Activated CD8-positive, alpha-beta T cell treated with anti-CD3 and anti-CD28 coated beads for 36 hours (primary cell): Measurements from ENCODE around the gene EIF2S1. TPM values are rescaled to one million over a fixed set of nuclear protein-coding genes. Genes with fewer than 3 reads are reported as not detected.

Source experiments
- ATAC-seq: fragments of 200-7000 bp; cut with Tn5 transposase; one replicate; pipeline ENCODE4 v1.10.0; 2021; ENCODE audit warnings: mild to moderate bottlenecking, moderate library complexity
- CTCF ChIA-PET: fragments of 350-600 bp; sonication (Branson Sonifier 250); formaldehyde crosslinking; loops from one replicate; lab custom pipeline; 2021; ENCODE audit warnings: antibody characterized with exemption; lab: Charles Lee
- POLR2A ChIA-PET: fragments of 350-600 bp; sonication (Branson Sonifier 250); formaldehyde crosslinking; loops from one replicate; lab custom pipeline; 2021; ENCODE audit warnings: antibody characterized with exemption; lab: Charles Lee
- DNase-seq: peaks from one replicate; pipeline ENCODE4 v3.0.0-alpha.2; 2020
- H3K27ac Mint-ChIP-seq: one replicate; pipeline ENCODE4 v1.8.0; 2021; ENCODE audit warnings: mild to moderate bottlenecking, mixed read lengths
- H3K27me3 Mint-ChIP-seq: one replicate; pipeline ENCODE4 v1.8.0; 2021; ENCODE audit warnings: mixed read lengths
- H3K36me3 Mint-ChIP-seq: one replicate; pipeline ENCODE4 v1.8.0; 2021; ENCODE audit warnings: low read depth, mixed read lengths
- H3K4me1 Mint-ChIP-seq: one replicate; pipeline ENCODE4 v1.8.0; 2021; ENCODE audit warnings: low read depth, mixed read lengths
- H3K4me3 Mint-ChIP-seq: one replicate; pipeline ENCODE4 v1.8.0; 2021; ENCODE audit warnings: mild to moderate bottlenecking, moderate library complexity, mixed read lengths
- H3K9me3 Mint-ChIP-seq: one replicate; pipeline ENCODE4 v1.8.0; 2021; ENCODE audit warnings: mixed read lengths
- CTCF ChIP-seq: fragments of 200-600 bp; IDR thresholded peaks from one replicate; pipeline ENCODE4 v1.8.0; 2022; ENCODE audit warnings: antibody characterized with exemption, mild to moderate bottlenecking
- intact Hi-C: fragments of 100-400 bp; cut with micrococcal nuclease; formaldehyde crosslinking; loops from one replicate; pipeline ENCODE4 v1.10.0; 2022
- total RNA-seq, 2 experiments: library from RNA; stranded (reverse); gene quantifications; one replicate each; pipeline ENCODE4 v1.2.3, GENCODE V29; 2021

The EIF2S1 gene
- total RNA-seq, 2 experiments from 2014 or later, result 210 to 219 TPM

- CTCF ChIA-PET, result interaction anchor here (2.0 kb wide), 1 partner anchor 12 kb away, joined by 5 read pairs; the partner anchor contains the start of genes ATP6V1D and EIF2S1
- Mint-ChIP-seq H3K4me3 (no peak overlapping the region), H3K27ac (peak overlapping the region; percentile 42)
Measured at GRCh38 chr14:67371247-67372148, 11.4 kb downstream of the EIF2S1 start.

GRCh38 chr14:67372833-67373232, 12.7 kb downstream of the EIF2S1 start:
- TF ChIP-seq CTCF, result no peak
- intact Hi-C loops, result no loop called here
- H3K4me1 Mint-ChIP-seq, result peaks cover 47% of the 10 kb centered on the region
- H3K4me3 Mint-ChIP-seq, result no peak overlapping the region
- ATAC-seq (no peak), DNase-seq (no peak)
- no peaks in the 10 kb centered on the region for H3K27me3 Mint-ChIP-seq
- peak overlapping the region; percentile 30 for H3K27ac Mint-ChIP-seq
- H3K9me3 Mint-ChIP-seq, result no peaks in the 10 kb centered on the region
- H3K36me3 Mint-ChIP-seq, result peaks cover 58% of the 10 kb centered on the region
- CTCF ChIA-PET, result interaction anchor here (2.0 kb wide), 1 partner anchor 13 kb away, joined by 5 read pairs; the partner anchor contains the start of genes ATP6V1D and EIF2S1
- POLR2A ChIA-PET, result no interaction called here

More at GRCh38 chr14:67371247-67372148, 11.4 kb downstream of the EIF2S1 start:
- Mint-ChIP-seq H3K36me3 (peaks cover 56% of the 10 kb centered on the region), H3K9me3 (no peaks in the 10 kb centered on the region), H3K4me1 (peaks cover 47% of the 10 kb centered on the region), H3K27me3 (no peaks in the 10 kb centered on the region)
- no peak for TF ChIP-seq CTCF
- POLR2A ChIA-PET, result interaction anchor here (0.6 to 1.5 kb wide), 2 partner anchors 11 to 397 kb away, joined by 5 to 7 read pairs; partner anchors contain the start of genes ATP6V1D and EIF2S1
- no peak for DNase-seq
- intact Hi-C loops, result no loop called here
- no peak for ATAC-seq

- peaks cover 43% of the 10 kb centered on the region for H3K4me1 Mint-ChIP-seq
- no peaks in the 10 kb centered on the region for H3K9me3 Mint-ChIP-seq
- peak; percentile 16 for DNase-seq
- TF ChIP-seq CTCF, result no peak
- peak overlapping the region; percentile 30 for H3K27ac Mint-ChIP-seq
- no peak overlapping the region for H3K4me3 Mint-ChIP-seq
- intact Hi-C loops, result no loop called here
- peaks cover 58% of the 10 kb centered on the region for H3K36me3 Mint-ChIP-seq
- ATAC-seq, result peak; percentile 81
- CTCF ChIA-PET, result no interaction called here
- POLR2A ChIA-PET, result no interaction called here
- H3K27me3 Mint-ChIP-seq, result no peaks in the 10 kb centered on the region
Measured at GRCh38 chr14:67373347-67373746, 13.2 kb downstream of the EIF2S1 start.

- Mint-ChIP-seq H3K27me3 (no peaks in the 10 kb centered on the region), H3K27ac (no peak overlapping the region), H3K4me1 (peaks cover 16% of the 10 kb centered on the region), H3K9me3 (no peaks in the 10 kb centered on the region), H3K36me3 (peaks cover 64% of the 10 kb centered on the region), H3K4me3 (no peak overlapping the region)
- POLR2A ChIA-PET, result interaction anchor here (0.5 kb wide), 1 partner anchor 23 kb away, joined by 3 read pairs; no protein-coding TSS in a partner anchor
- intact Hi-C loops, result no loop called here
- CTCF ChIA-PET, result interaction anchor here (2.1 kb wide), 1 partner anchor 18 kb away, joined by 7 read pairs; the partner anchor contains the start of genes ATP6V1D and EIF2S1
- no peak for TF ChIP-seq CTCF
- ATAC-seq (peak; percentile 39), DNase-seq (no peak)
Measured at GRCh38 chr14:67377916-67378315, 17.8 kb downstream of the EIF2S1 start.
